ENCODE data around the gene COL23A1.

The COL23A1 gene

GRCh38 chr5:178453224-178453623 lies 137.0 kb downstream of the COL23A1 start:
- no peak for DNase-seq

GRCh38 chr5:178450121-178451028 lies 139.8 kb downstream of the COL23A1 start:
- DNase-seq = no peak

GRCh38 chr5:178449163-178450070 lies 140.8 kb downstream of the COL23A1 start:
- no peak for DNase-seq

- no peak for DNase-seq
These were observed 144.7 kb downstream of the COL23A1 start for GRCh38 chr5:178445534-178445933.

GRCh38 chr5:178442405-178443257 lies 147.6 kb downstream of the COL23A1 start:
- DNase-seq = no peak

- no peak for DNase-seq
These were observed 148.5 kb downstream of the COL23A1 start for GRCh38 chr5:178441486-178442270.

GRCh38 chr5:178440181-178440580 lies 150.0 kb downstream of the COL23A1 start:
- no peak for DNase-seq

GRCh38 chr5:178439493-178440180 lies 150.6 kb downstream of the COL23A1 start:
- DNase-seq = no peak

- no peak for DNase-seq
These were observed 151.4 kb downstream of the COL23A1 start for GRCh38 chr5:178438796-178439195.

GRCh38 chr5:178437386-178438075 lies 152.7 kb downstream of the COL23A1 start:
- DNase-seq = no peak

- DNase-seq = no peak
These were observed 153.8 kb downstream of the COL23A1 start for GRCh38 chr5:178436326-178436940.

- DNase-seq = no peak
These were observed 154.6 kb downstream of the COL23A1 start for GRCh38 chr5:178435321-178436238.

GRCh38 chr5:178434851-178435250 lies 155.3 kb downstream of the COL23A1 start:
- DNase-seq = no peak

GRCh38 chr5:178434016-178434761 lies 156.0 kb downstream of the COL23A1 start:
- DNase-seq = no peak

GRCh38 chr5:178433273-178433775 lies 156.9 kb downstream of the COL23A1 start:
- no peak for DNase-seq

- no peak for DNase-seq
These were observed 157.5 kb downstream of the COL23A1 start for GRCh38 chr5:178432421-178433272.

GRCh38 chr5:178431782-178432165 lies 158.4 kb downstream of the COL23A1 start:
- DNase-seq = no peak
